ENCODE measurements around the gene RABGAP1L.

The RABGAP1L gene

GRCh38 chr1:174768516-174768915 lies 609.2 kb downstream of the RABGAP1L start:
- TF ChIP-seq MYC (IDR thresholded peaks at IDR 0.05; ENCODE audit: low read depth, low read length), result no peak
- TF ChIP-seq CTCF (IDR thresholded peaks at IDR 0.05; ENCODE audit: low read depth, low read length), result no peak
- TF ChIP-seq, protein P1, sequence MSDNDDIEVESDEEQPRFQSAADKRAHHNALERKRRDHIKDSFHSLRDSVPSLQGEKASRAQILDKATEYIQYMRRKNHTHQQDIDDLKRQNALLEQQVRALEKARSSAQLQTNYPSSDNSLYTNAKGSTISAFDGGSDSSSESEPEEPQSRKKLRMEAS (IDR thresholded peaks at IDR 0.05; ENCODE audit: low read depth, low read length), result no peak
- no peak for TF ChIP-seq POLR2A (IDR thresholded peaks at IDR 0.05; ENCODE audit: extremely low read depth, insufficient read length)
- DNase-seq (ENCODE audit: low read depth), result no peak
- H3K4me3 ChIP-seq (ENCODE audit: low read depth, low read length), result no peak overlapping the region

- TF ChIP-seq POLR2A (IDR thresholded peaks at IDR 0.05; ENCODE audit: extremely low read depth, insufficient read length) (no peak), MYC (IDR thresholded peaks at IDR 0.05; ENCODE audit: low read depth, low read length) (no peak), CTCF (IDR thresholded peaks at IDR 0.05; ENCODE audit: low read depth, low read length) (no peak)
- TF ChIP-seq, protein P1 (IDR thresholded peaks at IDR 0.05; ENCODE audit: low read depth, low read length), result no peak
- DNase-seq (ENCODE audit: low read depth), result no peak
- H3K4me3 ChIP-seq (ENCODE audit: low read depth, low read length), result no peak overlapping the region
Observed at GRCh38 chr1:174768949-174769348, 609.6 kb downstream of the RABGAP1L start.

- TF ChIP-seq CTCF (IDR thresholded peaks at IDR 0.05; ENCODE audit: low read depth, low read length), result peak; percentile 37
- TF ChIP-seq POLR2A (IDR thresholded peaks at IDR 0.05; ENCODE audit: extremely low read depth, insufficient read length), result no peak
- TF ChIP-seq, protein P1 (IDR thresholded peaks at IDR 0.05; ENCODE audit: low read depth, low read length), result no peak
- no peak overlapping the region for H3K4me3 ChIP-seq (ENCODE audit: low read depth, low read length)
- DNase-seq (ENCODE audit: low read depth), result peak; percentile 60
Observed at GRCh38 chr1:174769961-174770549, 610.7 kb downstream of the RABGAP1L start.

GRCh38 chr1:174775621-174776020 lies 616.3 kb downstream of the RABGAP1L start:
- no peak for DNase-seq (ENCODE audit: low read depth)
- no peak for TF ChIP-seq CTCF (IDR thresholded peaks at IDR 0.05; ENCODE audit: low read depth, low read length)
- TF ChIP-seq, protein P1 (IDR thresholded peaks at IDR 0.05; ENCODE audit: low read depth, low read length), result no peak
- TF ChIP-seq POLR2A (IDR thresholded peaks at IDR 0.05; ENCODE audit: extremely low read depth, insufficient read length), result no peak
- TF ChIP-seq MYC (IDR thresholded peaks at IDR 0.05; ENCODE audit: low read depth, low read length), result no peak
- H3K4me3 ChIP-seq (ENCODE audit: low read depth, low read length), result no peak overlapping the region

- TF ChIP-seq POLR2A (IDR thresholded peaks at IDR 0.05; ENCODE audit: extremely low read depth, insufficient read length) (no peak), CTCF (IDR thresholded peaks at IDR 0.05; ENCODE audit: low read depth, low read length) (no peak), MYC (IDR thresholded peaks at IDR 0.05; ENCODE audit: low read depth, low read length) (no peak)
- TF ChIP-seq, protein P1 (IDR thresholded peaks at IDR 0.05; ENCODE audit: low read depth, low read length), result no peak
- DNase-seq (ENCODE audit: low read depth), result no peak
- no peak overlapping the region for H3K4me3 ChIP-seq (ENCODE audit: low read depth, low read length)
Observed at GRCh38 chr1:174777262-174777661, 617.9 kb downstream of the RABGAP1L start.
